ENCODE measurements around the gene SLC24A3.

The SLC24A3 gene

DNA sequence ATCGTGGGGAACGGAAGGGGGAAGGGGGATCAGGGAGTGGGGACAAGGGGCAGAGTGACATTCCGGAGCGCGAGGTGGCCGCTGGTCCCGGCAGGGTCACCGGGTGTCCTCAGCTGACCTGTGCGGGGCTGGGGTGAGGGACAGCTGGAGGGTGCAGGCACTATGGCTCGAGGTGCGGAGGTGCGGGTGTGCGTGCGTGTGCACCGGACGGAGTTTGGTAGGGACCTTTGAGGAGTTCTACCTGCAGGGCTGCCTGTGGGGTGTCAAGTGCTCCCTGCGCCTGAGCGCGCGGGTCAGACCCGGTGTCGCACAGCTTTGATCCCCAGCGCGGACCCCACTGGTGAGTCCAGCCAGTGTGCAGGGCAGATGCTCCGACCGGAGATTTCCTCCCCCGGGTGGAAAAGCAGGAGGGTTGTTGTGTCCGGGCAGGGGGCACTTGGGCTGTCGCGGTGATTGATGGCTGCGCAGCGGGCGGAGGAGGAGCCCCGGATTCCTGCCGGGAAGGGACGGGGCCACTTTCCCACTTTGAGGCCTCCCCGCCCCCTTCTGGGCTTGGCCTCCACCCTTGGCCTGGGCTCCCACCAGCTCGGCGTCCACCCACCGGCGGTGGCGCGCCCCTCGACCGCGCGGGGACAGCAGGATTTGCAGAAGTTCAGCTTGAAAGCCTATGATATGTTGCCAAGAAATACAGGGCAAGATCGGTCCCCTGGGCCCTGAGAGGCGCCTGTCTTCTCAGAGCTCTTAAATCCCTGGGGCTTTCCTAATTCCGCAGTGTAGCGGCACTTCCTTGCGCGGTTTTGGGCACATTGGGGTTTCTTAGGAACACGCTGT lies 546.3 kb downstream of the SLC24A3 start:
- DNase-seq = no peak

DNA sequence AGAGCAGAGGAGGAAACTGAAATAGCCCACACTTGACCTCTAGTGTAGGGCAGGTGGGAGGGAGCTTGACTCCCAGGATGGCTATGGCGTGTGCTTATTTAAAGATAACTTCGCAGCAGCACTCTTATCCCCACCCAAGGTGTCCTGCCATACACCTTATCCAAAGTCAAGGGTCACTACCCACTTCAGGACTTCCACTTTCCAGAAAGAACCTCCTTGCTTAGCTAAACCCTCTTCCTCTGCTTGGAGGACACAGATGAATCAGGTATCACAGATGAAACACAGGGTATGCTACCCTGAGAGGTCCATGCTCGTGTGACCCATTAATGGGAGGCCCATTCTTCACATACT lies 547.9 kb downstream of the SLC24A3 start:
- no peak for DNase-seq

DNA sequence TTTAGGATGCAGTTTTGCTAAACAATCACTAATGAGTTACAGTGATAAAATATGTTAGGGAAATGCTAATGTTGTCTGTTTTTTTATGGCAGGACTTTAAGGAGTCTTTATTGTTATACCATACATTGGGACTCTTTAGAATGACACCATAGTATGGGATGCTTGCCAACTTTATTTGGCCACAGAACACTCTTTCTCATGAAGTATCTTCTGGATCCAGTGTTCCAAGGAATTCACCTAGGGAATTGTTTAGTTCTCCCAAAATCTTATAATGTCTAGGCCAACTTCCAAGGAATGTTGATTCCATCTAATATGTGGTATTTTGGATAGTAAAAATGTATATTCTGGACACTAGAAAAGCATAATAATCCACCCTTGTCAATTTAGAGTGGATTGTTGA lies 548.9 kb downstream of the SLC24A3 start:
- DNase-seq = no peak

DNA sequence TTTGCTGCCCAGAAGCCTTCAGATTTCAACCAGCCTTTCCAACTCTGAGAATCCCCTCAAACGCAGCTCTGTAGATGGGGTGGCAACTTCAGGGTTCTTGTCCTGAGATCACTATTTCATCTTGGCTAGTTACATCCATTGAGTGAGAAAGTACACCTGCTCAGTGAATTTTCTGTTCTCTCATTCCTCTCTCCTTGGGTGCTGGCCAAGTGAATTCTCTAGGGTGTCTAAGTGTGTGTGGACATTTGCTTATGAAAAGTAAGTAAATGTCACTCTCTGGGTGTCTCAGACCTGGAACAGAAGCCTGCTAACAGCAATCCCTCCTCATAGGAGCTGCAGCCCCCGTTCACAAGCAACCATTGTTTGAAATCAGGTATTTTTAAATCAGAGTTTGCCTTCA lies 549.4 kb downstream of the SLC24A3 start:
- DNase-seq = no peak

DNA sequence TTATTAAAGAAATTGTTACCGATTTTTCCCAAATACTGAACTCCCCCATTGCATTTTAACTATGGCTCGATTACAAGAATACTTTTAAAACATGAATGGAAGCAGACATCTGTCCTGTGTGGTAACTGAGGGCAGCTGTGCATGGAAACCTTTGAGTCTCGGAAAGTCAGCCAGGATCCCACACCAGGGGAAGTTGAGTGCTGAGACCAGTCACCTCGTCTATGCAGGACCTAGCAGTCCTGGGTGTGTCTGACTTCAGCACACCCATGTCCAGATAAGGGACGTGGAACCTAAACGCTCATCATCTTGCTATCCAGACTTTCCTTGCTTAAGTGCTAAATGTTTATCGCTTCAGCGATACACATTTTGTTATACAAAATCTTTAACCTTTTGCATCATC lies 551.8 kb downstream of the SLC24A3 start:
- DNase-seq = no peak

DNA sequence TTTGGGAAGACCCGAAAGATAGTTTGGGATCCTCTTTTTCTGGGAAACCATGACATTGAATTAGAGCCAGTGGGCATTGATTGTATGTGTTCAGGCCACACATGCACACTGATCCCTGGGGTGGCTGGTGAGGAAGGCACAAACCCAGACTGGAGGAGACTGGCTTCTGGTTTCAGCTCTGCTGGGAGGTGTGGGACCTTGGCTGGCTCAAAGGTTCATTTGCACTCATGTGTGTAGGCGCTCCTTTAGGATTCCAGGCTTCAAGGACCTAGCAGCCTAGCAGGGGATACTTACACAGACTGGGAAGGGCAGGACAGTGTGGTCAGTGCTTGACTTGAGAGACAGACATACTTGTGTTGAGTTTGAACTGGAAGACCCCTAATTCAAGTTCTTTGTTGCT lies 552.8 kb downstream of the SLC24A3 start:
- no peak for DNase-seq

DNA sequence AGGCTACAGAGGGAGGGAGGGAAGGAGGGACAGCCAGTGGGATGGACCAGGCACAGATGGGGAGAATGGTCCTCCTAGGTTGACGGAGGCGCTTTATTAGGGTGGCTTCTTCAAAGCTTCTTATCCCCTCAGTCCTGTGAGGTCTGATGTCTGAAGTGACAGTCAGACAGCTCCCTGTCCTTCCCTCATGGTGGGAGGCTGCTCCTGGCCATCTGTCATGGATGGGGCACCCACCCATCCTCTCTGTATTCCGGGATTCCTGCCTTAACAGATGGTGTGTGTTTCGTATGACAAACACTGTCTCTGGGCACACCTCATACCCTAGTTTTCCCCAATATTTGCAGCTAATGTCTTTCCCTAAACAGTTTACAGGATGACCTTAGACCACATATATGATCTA lies 553.5 kb downstream of the SLC24A3 start:
- no peak for DNase-seq

DNA sequence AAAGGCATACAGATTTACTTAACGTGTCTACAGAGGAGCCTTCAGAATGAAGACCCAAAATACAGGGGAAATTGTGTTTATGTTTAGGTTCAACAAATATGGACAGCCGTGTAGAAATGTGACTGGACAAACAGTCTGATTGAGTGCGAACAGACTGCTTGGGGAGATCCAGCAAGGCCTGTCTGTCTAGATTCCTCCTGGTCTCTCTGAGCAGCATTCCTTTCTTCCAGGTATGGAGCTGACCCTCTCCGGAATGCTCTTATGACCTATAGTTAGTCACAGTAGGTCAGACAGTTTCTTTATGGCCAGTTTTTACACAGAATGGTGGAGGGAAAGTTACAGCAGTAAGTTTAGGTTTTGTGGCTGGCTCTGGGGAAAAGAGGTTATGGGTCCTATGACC lies 554.6 kb downstream of the SLC24A3 start:
- DNase-seq = no peak

DNA sequence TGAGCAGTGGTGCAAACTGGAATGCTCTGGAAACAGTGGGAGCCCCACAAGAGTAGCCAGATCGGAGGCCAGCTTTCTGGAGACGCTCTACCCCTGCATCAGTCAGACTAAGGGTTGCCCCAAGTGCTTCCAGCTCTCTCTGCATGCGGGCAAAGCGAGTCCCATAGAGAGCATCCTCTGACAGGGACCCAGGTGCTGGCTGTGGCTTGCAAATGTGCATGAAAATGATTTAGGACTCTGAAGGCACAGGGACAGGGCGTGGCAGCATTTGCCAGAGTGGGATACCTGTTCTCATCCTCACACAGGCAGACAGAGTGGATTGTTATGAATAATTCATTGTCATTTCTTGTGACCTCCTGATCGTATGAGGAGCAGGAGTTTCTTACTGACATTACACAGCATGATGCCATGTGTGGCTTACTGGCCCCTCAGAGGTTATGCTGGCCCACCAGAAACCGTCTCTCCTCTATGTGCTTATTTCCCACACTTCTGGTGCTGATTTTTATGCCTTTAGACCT lies 555.9 kb downstream of the SLC24A3 start:
- no peak for DNase-seq

DNA sequence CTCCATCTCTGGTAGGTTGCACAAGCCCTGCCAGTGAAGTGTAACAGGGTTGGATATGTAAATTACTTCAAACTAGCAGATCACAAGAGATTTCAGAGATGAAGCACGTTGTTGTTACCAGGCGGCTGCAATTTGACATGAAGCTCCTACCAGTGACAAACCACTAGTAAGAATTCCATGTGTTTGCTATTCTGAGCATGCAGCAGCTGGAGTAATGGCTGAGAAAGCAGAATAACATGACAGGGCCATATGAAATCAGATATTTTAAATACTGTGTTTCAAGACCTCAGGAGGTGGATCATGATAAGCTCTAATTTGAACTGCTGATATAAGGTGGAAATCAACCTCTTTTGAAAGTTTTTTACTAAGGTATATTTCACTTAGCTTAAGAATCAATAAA lies 557.1 kb downstream of the SLC24A3 start:
- no peak for DNase-seq

DNA sequence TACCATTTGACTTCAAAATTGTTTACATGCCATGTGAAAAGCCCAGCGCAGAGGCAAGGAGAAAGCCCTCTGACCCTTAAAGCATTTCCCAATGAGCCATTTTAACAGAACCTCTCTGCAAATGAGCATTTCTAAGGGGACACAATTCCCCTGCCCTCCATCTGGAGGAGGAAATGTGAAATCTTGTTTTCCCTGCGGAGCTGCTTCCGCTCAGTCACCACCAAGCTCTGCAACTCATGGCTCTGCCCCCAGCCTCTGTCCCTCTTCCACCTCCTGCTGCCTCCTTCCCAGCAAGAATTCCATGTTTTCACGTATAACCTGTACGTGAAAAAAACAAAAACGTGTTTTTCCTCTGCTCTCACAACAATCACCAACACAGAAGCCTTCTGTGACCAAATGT lies 557.9 kb downstream of the SLC24A3 start:
- no peak for DNase-seq

DNA sequence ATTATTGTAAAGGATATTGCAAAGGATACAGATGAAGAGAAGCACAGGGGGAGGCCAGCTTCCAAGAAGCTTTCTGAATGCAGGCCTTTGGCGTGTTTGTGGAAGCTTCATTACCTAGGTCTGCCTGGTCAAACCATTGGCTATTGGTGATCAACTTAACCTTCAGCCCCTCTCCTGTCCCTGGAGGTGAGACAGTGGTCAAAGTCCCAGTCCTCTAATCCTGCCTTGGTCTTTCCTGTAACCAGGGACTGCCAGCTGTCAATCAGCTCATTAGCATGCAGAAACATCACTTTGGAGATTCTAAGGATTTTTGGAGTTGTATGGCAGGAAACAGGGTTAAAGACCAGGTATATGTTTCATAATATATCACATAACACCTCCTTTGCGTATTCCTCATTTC lies 558.6 kb downstream of the SLC24A3 start:
- DNase-seq = no peak

All from stimulated activated naive CD4-positive, alpha-beta T cell (primary cell).